ENCODE data around the gene TBC1D17. TPM values are rescaled to one million over a fixed set of nuclear protein-coding genes. Genes with fewer than 3 reads are reported as not detected.

TBC1D17 gene
- total and polyA plus RNA-seq, 2 of the 13 experiments (the other 11 are each of a cell fraction or from before 2014, with no cell fraction given) = 9.7 to 16.9 TPM

GRCh38 chr19:49869484-49870308 is 7.8 kb upstream of the TBC1D17 start (continued):
- TF ChIP-seq KLF11 (CRISPR knock-in tag; IDR thresholded peaks at IDR 0.05) (0 out of 2 replicates have a peak, but pooled peaks have one; percentile 27), HMG20A (CRISPR knock-in tag; IDR thresholded peaks at IDR 0.05; ENCODE audit: borderline replicate concordance) (no peak), ZNF782 (CRISPR knock-in tag; IDR thresholded peaks at IDR 0.05; ENCODE audit: borderline replicate concordance) (peak; percentile 82), ZNF30 (CRISPR knock-in tag; IDR thresholded peaks at IDR 0.05) (no peak), ZNF331 (CRISPR knock-in tag; IDR thresholded peaks at IDR 0.05) (no peak), AHR (CRISPR knock-in tag; IDR thresholded peaks at IDR 0.05) (no peak), ESRRA (CRISPR knock-in tag; IDR thresholded peaks at IDR 0.05; ENCODE audit: low read depth) (peak; percentile 60), EZH2 (conservative IDR thresholded peaks at IDR 0.05; ENCODE audit: low read depth, low read length) (no peak), ZSCAN22 (CRISPR knock-in tag; IDR thresholded peaks at IDR 0.05) (no peak), MIER3 (CRISPR knock-in tag; IDR thresholded peaks at IDR 0.05; ENCODE audit: borderline replicate concordance) (0 out of 2 replicates have a peak, but pooled peaks have one; percentile 55), HIVEP1 (CRISPR knock-in tag; IDR thresholded peaks at IDR 0.05) (peak; percentile 79; the same call in 1 of the 2 replicates), SAFB2 (CRISPR knock-in tag; IDR thresholded peaks at IDR 0.05; ENCODE audit: borderline replicate concordance, low read depth) (no peak), ZNF773 (CRISPR knock-in tag; IDR thresholded peaks at IDR 0.05; ENCODE audit: borderline replicate concordance) (peak; percentile 74; the same call in 1 of the 2 replicates), HMG20B (CRISPR knock-in tag; conservative IDR thresholded peaks at IDR 0.05) (no peak), PPARG (CRISPR knock-in tag; conservative IDR thresholded peaks at IDR 0.05) (no peak; the same call in 1 of the 2 replicates), ZFP36L2 (CRISPR knock-in tag; IDR thresholded peaks at IDR 0.05) (no peak), ZNF598 (CRISPR knock-in tag; IDR thresholded peaks at IDR 0.05; ENCODE audit: borderline replicate concordance) (no peak), KMT2B (CRISPR knock-in tag; IDR thresholded peaks at IDR 0.05) (peak; percentile 57), CAMTA2 (CRISPR knock-in tag; IDR thresholded peaks at IDR 0.05; ENCODE audit: borderline replicate concordance) (no peak), SP1 (IDR thresholded peaks at IDR 0.05) (no peak), SP1 (CRISPR knock-in tag; IDR thresholded peaks at IDR 0.05) (peak; percentile 51), ZSCAN25 (CRISPR knock-in tag; IDR thresholded peaks at IDR 0.05) (peak; percentile 67; the same call in 1 of the 2 replicates), LBX2 (CRISPR knock-in tag; IDR thresholded peaks at IDR 0.05; ENCODE audit: borderline replicate concordance) (no peak), GTF3A (CRISPR knock-in tag; conservative IDR thresholded peaks at IDR 0.05) (no peak), PHF8 (CRISPR knock-in tag; IDR thresholded peaks at IDR 0.05) (peak; percentile 81), NAIF1 (CRISPR knock-in tag; IDR thresholded peaks at IDR 0.05; ENCODE audit: borderline replicate concordance) (no peak), HNRNPK (IDR thresholded peaks at IDR 0.05; ENCODE audit: low read depth, low read length, poor library complexity, severe bottlenecking) (peak; percentile 49), TEAD2 (CRISPR knock-in tag; IDR thresholded peaks at IDR 0.05) (no peak), ARNT (IDR thresholded peaks at IDR 0.05) (no peak), RFX3 (CRISPR knock-in tag; IDR thresholded peaks at IDR 0.05) (no peak), RFXANK (CRISPR knock-in tag; IDR thresholded peaks at IDR 0.05) (peak; percentile 99), ZNF543 (CRISPR knock-in tag; IDR thresholded peaks at IDR 0.05) (no peak), SMARCC2 (IDR thresholded peaks at IDR 0.05) (no peak)
- TF ChIP-seq, protein P1, sequence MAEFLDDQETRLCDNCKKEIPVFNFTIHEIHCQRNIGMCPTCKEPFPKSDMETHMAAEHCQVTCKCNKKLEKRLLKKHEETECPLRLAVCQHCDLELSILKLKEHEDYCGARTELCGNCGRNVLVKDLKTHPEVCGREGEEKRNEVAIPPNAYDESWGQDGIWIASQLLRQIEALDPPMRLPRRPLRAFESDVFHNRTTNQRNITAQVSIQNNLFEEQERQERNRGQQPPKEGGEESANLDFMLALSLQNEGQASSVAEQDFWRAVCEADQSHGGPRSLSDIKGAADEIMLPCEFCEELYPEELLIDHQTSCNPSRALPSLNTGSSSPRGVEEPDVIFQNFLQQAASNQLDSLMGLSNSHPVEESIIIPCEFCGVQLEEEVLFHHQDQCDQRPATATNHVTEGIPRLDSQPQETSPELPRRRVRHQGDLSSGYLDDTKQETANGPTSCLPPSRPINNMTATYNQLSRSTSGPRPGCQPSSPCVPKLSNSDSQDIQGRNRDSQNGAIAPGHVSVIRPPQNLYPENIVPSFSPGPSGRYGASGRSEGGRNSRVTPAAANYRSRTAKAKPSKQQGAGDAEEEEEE (CRISPR knock-in tag; IDR thresholded peaks at IDR 0.05; ENCODE audit: borderline replicate concordance) = no peak
